ENCODE results near the gene MTUS2. TPM values are rescaled to one million over a fixed set of nuclear protein-coding genes. Genes with fewer than 3 reads are reported as not detected.
A peak's percentile ranks its signal among the peaks of the same experiment; 100 is the strongest.

The MTUS2 gene
- total RNA-seq, 4 donors from 2014 or later, result 0.08 to 0.57 TPM; not detected in 2

DNA sequence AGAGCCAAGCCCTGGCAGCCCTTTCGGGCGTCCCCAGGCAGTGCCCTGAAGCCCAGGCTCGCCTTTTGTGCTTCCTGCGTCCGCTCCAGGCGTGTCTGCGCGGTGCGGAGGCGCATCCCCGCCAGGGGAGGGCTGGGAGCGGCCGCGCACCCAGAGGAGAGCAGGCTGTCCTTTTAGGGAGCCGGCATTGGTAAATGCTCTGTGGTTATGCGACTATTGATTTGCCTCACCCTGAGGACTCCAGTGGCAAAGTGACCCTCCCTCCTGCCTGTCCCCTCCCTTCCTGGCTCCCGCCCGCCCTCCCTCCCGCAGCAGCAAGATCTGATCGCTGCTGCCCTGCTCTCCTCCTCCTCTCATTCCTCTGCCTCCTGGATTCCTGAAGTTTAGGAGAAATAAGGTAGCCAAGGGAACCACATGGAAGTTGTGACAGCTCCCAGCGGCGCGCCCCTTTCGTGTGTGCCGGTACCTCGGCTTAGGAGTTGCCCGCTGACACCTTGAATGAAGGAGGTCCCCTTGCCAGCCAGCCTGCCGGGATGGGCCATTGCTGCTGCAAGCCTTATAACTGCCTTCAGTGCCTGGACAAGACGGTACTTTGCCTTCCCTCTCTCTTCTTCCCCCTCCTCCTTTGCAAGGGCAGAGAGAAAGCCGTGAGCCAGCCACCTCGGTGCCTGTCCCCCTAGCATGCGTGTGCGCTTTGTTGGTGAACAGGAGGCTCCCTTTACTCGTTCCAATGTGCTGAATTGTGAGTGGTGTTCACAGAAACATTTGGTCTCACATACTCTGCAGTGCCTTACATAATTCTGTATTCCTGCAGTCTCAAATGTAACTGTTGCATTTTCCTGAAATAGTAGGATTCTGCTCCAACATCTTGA is 608.4 kb downstream of the MTUS2 start:
- Histone ChIP-seq H3K9me3 (no peaks in the 10 kb centered on the region), H3K27ac (no peak overlapping the region), H3K36me3 (no peaks in the 10 kb centered on the region), H3K4me3 (peak overlapping the region; percentile 1 to 54 (median 24)), H3K27me3 (peaks cover 0 to 45% (median 0%) of the 10 kb centered on the region in 4 donors), H3K4me1 (peaks cover 0 to 20% (median 8%) of the 10 kb centered on the region in 3 donors)
- TF ChIP-seq, protein P1, sequence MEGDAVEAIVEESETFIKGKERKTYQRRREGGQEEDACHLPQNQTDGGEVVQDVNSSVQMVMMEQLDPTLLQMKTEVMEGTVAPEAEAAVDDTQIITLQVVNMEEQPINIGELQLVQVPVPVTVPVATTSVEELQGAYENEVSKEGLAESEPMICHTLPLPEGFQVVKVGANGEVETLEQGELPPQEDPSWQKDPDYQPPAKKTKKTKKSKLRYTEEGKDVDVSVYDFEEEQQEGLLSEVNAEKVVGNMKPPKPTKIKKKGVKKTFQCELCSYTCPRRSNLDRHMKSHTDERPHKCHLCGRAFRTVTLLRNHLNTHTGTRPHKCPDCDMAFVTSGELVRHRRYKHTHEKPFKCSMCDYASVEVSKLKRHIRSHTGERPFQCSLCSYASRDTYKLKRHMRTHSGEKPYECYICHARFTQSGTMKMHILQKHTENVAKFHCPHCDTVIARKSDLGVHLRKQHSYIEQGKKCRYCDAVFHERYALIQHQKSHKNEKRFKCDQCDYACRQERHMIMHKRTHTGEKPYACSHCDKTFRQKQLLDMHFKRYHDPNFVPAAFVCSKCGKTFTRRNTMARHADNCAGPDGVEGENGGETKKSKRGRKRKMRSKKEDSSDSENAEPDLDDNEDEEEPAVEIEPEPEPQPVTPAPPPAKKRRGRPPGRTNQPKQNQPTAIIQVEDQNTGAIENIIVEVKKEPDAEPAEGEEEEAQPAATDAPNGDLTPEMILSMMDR (IDR thresholded peaks at IDR 0.05), result no peak
- no peak for TF ChIP-seq POLR2A (IDR thresholded peaks at IDR 0.05)
- 2% methylated on average over 19 to 26 of the region's 34 CpGs for WGBS, 2 donors
- DNase-seq, result no peak
- intact Hi-C loops (cut with DNase I), result no loop called here

DNA sequence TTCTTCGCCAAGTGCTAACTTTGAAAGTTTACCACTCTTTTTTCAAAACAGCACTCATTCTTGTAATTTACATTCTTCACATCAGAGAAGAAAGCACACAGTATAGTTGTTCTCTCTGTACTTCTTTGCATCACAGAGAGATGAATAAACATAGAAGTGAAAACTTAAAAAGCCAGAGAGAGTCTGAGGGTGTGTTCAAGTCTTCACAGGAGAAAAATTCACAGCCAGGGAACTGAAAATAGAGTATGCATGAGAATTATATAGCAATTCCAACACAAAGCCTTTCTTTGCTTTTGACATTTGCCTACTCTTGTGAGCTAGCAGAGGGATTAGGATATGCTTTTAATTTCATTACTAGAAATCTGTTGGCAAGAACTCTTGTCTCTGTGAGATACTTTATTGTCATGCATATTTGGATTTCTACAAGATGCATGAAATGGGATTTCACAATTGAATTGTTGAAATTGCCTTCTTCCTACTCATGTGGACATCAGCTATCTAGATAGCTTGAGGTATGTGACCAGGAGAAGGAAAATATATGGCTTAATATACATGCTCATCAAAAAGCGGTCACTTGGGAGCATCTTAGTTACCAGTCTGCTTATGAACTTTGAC is 609.3 kb downstream of the MTUS2 start:
- TF ChIP-seq POLR2A (IDR thresholded peaks at IDR 0.05), result no peak
- TF ChIP-seq, protein P1 (IDR thresholded peaks at IDR 0.05), result no peak
- 75 to 84% methylated on average over 2 of the region's 2 CpGs for WGBS, 2 donors
- H3K4me3 ChIP-seq, result no peak overlapping the region

DNA sequence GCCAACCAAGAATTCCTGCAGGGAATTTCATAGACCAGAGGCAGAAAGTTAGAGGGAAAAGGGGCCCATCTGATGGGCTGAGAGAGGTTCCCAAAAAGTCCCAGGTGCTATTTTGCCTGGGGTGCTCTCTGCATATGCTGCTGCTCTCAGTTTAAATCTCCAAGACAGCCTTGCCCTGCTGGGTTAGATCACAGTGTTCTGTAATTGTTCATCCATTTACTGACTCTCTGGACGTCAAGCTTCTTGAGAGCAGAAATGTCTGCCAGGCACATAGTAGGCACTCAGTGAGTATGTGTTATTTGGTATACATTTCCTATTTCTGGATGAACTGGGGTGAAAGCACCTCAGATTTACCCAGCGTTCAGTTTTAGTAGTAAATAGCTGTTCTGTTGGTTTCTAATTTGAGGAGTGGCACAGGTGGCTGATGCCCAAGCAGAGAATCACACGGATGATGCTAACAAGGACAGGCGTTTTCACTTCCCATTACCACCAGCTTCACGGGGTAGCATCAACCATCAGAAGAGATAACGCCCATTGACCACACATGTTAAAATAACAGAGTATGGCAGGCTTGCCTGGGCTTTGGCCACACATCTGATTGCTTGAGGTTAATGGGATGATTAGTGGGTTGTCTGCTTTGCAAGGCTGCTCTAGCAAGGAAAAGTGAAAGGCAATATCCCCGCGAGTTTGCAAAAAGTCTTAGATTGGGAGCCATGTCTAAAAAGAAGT is 614.2 kb downstream of the MTUS2 start:
- no peak overlapping the region for H3K27ac ChIP-seq
- no peaks in the 10 kb centered on the region for H3K9me3 ChIP-seq
- WGBS, 2 donors, result 79 to 83% methylated on average over 6 to 7 of the region's 8 CpGs
- H3K27me3 ChIP-seq, result no peaks in the 10 kb centered on the region
- intact Hi-C loops (cut with DNase I), result no loop called here
- no peaks in the 10 kb centered on the region for H3K36me3 ChIP-seq
- TF ChIP-seq, protein P1 (IDR thresholded peaks at IDR 0.05), result no peak
- H3K4me1 ChIP-seq, result peaks cover 0 to 47% (median 11%) of the 10 kb centered on the region in 3 donors
- DNase-seq, result no peak
- no peak overlapping the region for H3K4me3 ChIP-seq

More for the DNA sequence above, 609.3 kb downstream of the MTUS2 start:
- intact Hi-C loops (cut with DNase I), result no loop called here
- Histone ChIP-seq H3K27me3 (peaks cover 0 to 45% (median 0%) of the 10 kb centered on the region in 4 donors), H3K9me3 (no peaks in the 10 kb centered on the region), H3K36me3 (no peaks in the 10 kb centered on the region), H3K4me1 (peaks cover 0 to 21% (median 8%) of the 10 kb centered on the region in 3 donors), H3K27ac (no peak overlapping the region)
- DNase-seq, result no peak

DNA sequence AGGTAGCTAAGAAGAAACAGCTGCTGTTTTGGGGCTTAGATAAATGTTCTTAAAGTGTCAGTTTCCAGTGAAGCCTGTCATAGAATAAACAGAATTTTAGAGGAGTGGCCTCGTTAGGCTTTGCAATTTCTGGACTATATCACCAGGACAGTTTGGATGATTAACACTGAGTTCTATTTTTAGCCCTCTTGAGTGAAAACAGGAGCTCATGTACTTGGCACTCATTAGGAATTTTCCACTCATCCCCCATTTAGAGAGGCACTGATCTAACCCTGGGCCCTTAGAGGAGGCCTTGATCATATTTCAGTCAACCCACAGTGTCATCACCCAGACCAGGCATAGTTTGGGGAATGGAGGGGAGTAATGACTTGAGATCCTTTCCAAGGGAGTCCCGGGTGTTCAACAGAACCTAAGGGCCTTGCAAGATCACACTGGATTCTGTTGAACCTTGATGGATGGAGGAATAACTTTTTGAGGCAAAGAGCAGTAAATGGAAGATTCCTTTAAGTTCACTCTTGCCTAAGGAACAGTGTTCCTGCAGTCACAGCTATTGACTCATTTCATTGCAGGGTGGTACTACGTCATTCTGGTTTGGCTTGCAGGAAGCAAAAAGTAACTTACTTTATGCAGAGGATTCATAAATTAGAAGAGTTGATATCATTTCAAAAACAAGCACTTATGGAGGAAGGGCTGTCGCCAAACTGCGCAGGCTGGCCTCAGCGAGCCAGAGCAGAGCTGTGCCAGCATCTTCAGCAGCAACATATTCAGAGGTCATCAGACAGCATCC is 615.2 kb downstream of the MTUS2 start:
- peak overlapping the region in 2 of 4 donors; percentile 3 to 28 for H3K27ac ChIP-seq

More for the DNA sequence above, 615.2 kb downstream of the MTUS2 start:
- H3K36me3 ChIP-seq, result no peaks in the 10 kb centered on the region
- peaks cover 0 to 54% (median 11%) of the 10 kb centered on the region in 3 donors for H3K4me1 ChIP-seq
- H3K27me3 ChIP-seq, result no peaks in the 10 kb centered on the region
- intact Hi-C loops (cut with DNase I), result no loop called here
- DNase-seq, result no peak
- H3K4me3 ChIP-seq, result no peak overlapping the region
- TF ChIP-seq POLR2A (IDR thresholded peaks at IDR 0.05), result no peak
- TF ChIP-seq, protein P1 (IDR thresholded peaks at IDR 0.05), result no peak
- WGBS, 2 donors, result 66 to 76% methylated on average over 5 to 6 of the region's 6 CpGs
- no peaks in the 10 kb centered on the region for H3K9me3 ChIP-seq
